Esophagus mucosa (tissue), 1 donor: Measurements from ENCODE around the gene LDOC1. TPM values are rescaled to one million over a fixed set of nuclear protein-coding genes. Genes with fewer than 3 reads are reported as not detected.
"Not testable (repeated sequence)": the region's sequence is repeated elsewhere in the genome, so short reads cannot be mapped to it uniquely, and the experiment has no call there.

Experiments used
- ATAC-seq: fragments of 200-7000 bp; cut with Tn5 transposase; one replicate; pipeline ENCODE4 v1.9.1; 2020
- total RNA-seq: library from RNA; stranded (reverse); gene quantifications from one replicate; pipeline ENCODE4 v1.2.4, GENCODE V29; 2023
- donor health status: DM: yes; HTN: yes; CAD: no.

Gene LDOC1
- 6.5 TPM for total RNA-seq

- peak; percentile 88 for ATAC-seq
Measured at GRCh38 chrX:141176586-141177451, at the start of gene LDOC1. Gene LDOC1 (minus strand): TSS chrX:141177129. CDS start chrX:141177021, 108 bp downstream.

GRCh38 chrX:141221611-141222010 lies 44.7 kb upstream of the LDOC1 start:
- no peak for ATAC-seq

GRCh38 chrX:141220342-141221008 lies 43.5 kb upstream of the LDOC1 start:
- ATAC-seq: no peak

- no peak for ATAC-seq
Measured at GRCh38 chrX:141214196-141214595, 37.3 kb upstream of the LDOC1 start.

- no peak for ATAC-seq
Measured at GRCh38 chrX:141201962-141202361, 25.0 kb upstream of the LDOC1 start.

GRCh38 chrX:141188573-141188972 lies 11.6 kb upstream of the LDOC1 start:
- ATAC-seq: not testable (repeated sequence)

GRCh38 chrX:141185366-141185765 lies 8.4 kb upstream of the LDOC1 start:
- ATAC-seq: no peak

GRCh38 chrX:141183000-141183399 lies 6.1 kb upstream of the LDOC1 start:
- ATAC-seq: no peak

- ATAC-seq: no peak
Measured at GRCh38 chrX:141180851-141181250, 3.9 kb upstream of the LDOC1 start.

GRCh38 chrX:141175786-141176185 lies 1.1 kb downstream of the LDOC1 start:
- ATAC-seq: no peak

- ATAC-seq: no peak
Measured at GRCh38 chrX:141164406-141164805, 12.5 kb downstream of the LDOC1 start.

GRCh38 chrX:141158084-141158483 lies 18.8 kb downstream of the LDOC1 start:
- no peak for ATAC-seq

- ATAC-seq: not testable (repeated sequence)
Measured at GRCh38 chrX:141155231-141155630, 21.7 kb downstream of the LDOC1 start.

GRCh38 chrX:141142946-141143345 lies 34.0 kb downstream of the LDOC1 start:
- ATAC-seq: no peak

- ATAC-seq: peak; percentile 80
Measured at GRCh38 chrX:141133272-141133671, 43.7 kb downstream of the LDOC1 start.

GRCh38 chrX:141127146-141127545 lies 49.8 kb downstream of the LDOC1 start:
- no peak for ATAC-seq

Other genes starting within 250 kb of the LDOC1 start
- gene SPANXB1, start 174.5 kb downstream of the LDOC1 start, total RNA-seq: not detected
- not detected for gene SPANXC, start 65.4 kb upstream of the LDOC1 start, total RNA-seq